ENCODE results near the gene HOPX. TPM values are rescaled to one million over a fixed set of nuclear protein-coding genes. Genes with fewer than 3 reads are reported as not detected.
"Not testable (repeated sequence)": the region's sequence is repeated elsewhere in the genome, so short reads cannot be mapped to it uniquely, and the experiment has no call there.

The HOPX gene
- total RNA-seq, 1 experiment from 2014 or later: 5.6 TPM

DNA sequence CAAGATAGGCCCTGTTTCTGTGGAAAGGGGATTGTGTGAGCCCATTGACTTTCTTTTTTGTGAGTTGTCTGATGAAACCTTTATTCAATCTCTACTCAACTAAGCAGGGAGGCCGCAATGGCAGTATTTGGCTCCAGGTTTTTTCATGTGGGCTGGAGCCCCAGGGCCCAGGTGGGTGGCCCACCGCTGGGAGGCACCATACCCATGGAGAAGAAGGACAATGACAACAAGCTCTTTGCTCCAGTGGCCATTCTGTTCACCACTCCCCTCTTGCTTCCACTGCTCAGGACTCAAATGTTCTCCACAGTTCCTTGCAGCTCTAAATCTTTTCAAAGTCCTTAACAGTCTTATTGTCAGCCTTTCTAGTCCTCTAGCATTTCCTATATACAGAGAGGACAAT lies 54.1 kb downstream of the HOPX start:
- no peak for DNase-seq (ENCODE audit: low read depth)

GRCh38 chr4:56626420-56626819 lies 54.7 kb downstream of the HOPX start:
- no peak for DNase-seq (ENCODE audit: low read depth)

DNA sequence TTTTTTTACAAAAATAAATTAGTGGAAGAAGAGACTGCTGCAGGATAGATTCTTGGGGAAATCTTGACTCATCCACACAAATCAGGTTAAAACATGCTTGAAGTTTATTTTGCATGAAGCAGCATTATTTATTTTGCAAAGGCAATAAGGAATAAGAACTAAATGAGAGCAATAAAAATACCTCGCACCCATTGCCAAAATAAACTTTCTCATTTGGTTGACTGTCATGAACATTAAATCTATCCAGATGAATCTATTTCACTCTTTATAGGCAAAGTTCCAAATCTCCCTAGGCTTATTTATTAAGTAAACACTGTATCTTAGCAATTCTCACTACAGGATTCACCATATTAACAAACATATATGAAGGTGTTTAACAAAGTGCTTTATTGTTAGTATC lies 58.9 kb downstream of the HOPX start:
- peak; percentile 75 for DNase-seq (ENCODE audit: low read depth)

DNA sequence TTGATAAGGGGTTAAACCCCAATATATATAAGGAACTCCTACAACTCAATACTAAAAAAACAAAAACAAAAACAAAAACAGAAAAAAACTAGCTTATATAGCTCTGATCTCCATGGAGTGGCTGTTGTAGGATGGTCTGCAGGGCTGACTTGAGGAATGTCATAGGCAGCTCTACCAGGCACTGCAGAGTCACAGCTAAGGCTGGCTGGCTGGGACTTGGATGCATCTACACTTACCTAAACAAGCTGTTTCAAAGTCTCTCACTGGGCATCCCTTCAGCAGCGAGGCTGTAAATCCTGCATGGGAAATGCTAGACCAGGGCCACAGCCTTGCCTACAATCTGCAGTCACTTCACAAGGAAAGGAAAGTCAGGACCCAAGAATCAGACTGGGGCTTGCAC lies 61.3 kb downstream of the HOPX start:
- DNase-seq (ENCODE audit: low read depth): no peak

- DNase-seq (ENCODE audit: low read depth): peak; percentile 41
Observed at GRCh38 chr4:56619160-56619559, 61.9 kb downstream of the HOPX start.

GRCh38 chr4:56618734-56619133 lies 62.4 kb downstream of the HOPX start:
- DNase-seq (ENCODE audit: low read depth): no peak

DNA sequence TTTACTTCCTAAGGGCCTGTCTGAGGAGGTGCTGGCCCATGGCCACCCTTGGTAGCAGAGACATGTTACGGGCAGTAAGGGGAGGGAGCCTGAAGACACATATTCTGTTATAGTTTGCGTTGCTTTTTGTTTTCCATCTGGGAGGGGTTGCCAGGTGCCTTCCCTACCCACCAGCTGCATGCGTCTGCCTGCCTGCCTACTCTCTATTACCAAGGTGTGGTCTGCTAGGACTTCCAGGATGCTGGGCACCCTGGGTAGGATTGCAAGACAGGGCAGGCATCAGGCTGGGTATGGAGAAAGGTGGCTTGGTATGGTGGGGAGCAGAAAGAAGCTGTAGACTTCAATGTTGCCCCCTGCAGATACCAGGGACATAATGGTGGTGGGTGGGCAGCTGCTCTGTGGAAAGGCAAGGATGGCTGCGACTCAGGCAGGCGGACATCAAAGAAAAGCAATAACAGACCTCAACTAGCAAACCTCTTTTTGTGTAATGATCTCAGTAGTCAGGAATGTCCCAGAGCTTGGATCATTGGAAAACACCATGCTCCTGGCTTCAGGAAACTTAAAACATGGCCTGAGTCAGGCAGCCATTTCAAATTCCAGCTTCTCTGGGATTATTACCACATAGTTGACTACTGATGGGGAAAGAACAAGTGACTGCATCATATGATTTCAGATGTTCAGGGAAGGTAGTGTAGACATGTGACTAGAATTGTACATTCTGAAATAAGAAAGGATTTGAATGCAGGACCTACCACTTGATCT lies 67.8 kb downstream of the HOPX start:
- peak; percentile 83 for DNase-seq (ENCODE audit: low read depth)

GRCh38 chr4:56612282-56612681 lies 68.8 kb downstream of the HOPX start:
- DNase-seq (ENCODE audit: low read depth): no peak

- peak; percentile 12 for DNase-seq (ENCODE audit: low read depth)
Observed at GRCh38 chr4:56611501-56611900, 69.6 kb downstream of the HOPX start.

GRCh38 chr4:56610170-56610569 lies 70.9 kb downstream of the HOPX start:
- not testable (repeated sequence) for DNase-seq (ENCODE audit: low read depth)

GRCh38 chr4:56607926-56608325 lies 73.2 kb downstream of the HOPX start:
- no peak for DNase-seq (ENCODE audit: low read depth)

GRCh38 chr4:56606385-56606784 lies 74.7 kb downstream of the HOPX start:
- DNase-seq (ENCODE audit: low read depth): no peak

GRCh38 chr4:56605464-56605863 lies 75.6 kb downstream of the HOPX start:
- DNase-seq (ENCODE audit: low read depth): not testable (repeated sequence)

DNA sequence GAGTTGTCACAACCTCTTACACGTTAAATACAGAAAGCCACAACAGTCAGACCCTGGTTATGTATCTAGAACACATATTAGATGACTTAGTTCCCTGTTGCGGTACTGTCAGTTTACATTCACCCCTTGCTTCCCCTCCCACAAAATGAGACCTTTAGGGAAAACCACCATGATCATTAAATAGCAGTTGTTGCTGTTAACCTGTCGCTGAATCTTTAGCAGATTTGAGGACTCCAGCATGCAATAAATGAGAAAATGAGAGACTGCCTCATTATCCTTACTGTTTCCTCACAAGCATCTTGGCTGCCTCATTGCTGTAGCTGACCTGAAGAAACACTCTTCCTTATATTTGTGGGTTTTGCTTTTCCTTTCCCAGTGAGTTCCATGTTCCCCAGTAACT lies 77.8 kb downstream of the HOPX start:
- DNase-seq (ENCODE audit: low read depth): no peak

Other genes starting within 250 kb of the HOPX start
- 15.0 and 21.6 TPM in 2 replicates for gene PPAT, start 245.7 kb downstream of the HOPX start, total RNA-seq (2014; rRNA removed; shearing (Covaris generic))
- 62.0 and 68.5 TPM in 2 replicates for gene PAICS, start 245.0 kb downstream of the HOPX start, total RNA-seq (2014; rRNA removed; shearing (Covaris generic))
- gene SRP72, start 213.7 kb downstream of the HOPX start, total RNA-seq (2014; rRNA removed; shearing (Covaris generic)): 55.3 and 70.9 TPM in 2 replicates
- 0.22 and 0.27 TPM in 2 replicates for gene ARL9, start 175.5 kb downstream of the HOPX start, total RNA-seq (2014; rRNA removed; shearing (Covaris generic))
- gene SPINK2, start 140.4 kb upstream of the HOPX start, total RNA-seq (2014; rRNA removed; shearing (Covaris generic)): 3.1 TPM in 1 of 2 replicates, not detected in the other
- 19.6 and 26.9 TPM in 2 replicates for gene REST, start 226.6 kb upstream of the HOPX start, total RNA-seq (2014; rRNA removed; shearing (Covaris generic))

Measured in M059J (cell line).